ENCODE measurements around the gene PHKB.
A peak's percentile ranks its signal among the peaks of the same experiment; 100 is the strongest.

PHKB gene

DNA sequence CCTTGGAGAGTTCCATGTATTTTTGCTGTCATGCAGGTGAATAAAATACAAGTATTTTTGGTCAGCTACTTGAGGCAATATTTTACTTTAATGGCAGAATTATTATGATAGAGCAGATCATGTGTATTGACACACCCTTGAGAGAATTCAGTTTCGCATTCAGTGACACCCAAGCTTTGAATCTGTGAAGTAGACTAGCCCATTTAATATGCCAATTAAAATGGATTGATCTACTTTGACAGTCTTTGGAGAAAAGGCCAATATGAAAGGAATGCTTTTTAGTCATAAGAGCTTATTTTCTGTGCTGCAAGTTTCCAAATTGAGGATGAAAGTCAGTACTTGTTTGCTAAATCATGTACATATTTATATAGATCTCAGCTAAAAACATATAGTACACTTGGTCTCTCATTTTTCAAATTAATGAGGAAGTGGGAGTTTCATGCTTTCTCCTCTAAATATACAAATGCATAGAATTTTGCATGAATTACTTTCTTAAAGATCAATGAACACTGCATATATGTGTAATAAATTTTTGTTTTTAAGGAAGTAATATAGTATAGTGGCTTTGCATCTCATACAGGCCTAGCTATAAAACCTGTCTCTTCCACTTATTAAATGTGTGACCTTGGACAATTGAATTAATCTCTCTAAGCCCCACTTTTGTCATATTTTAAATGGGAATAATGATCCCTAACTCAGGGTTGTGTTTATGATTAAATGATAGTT, 161.5 kb downstream of the PHKB start:
- DNase-seq (ENCODE audit: low read depth, low spot score), result no peak

DNA sequence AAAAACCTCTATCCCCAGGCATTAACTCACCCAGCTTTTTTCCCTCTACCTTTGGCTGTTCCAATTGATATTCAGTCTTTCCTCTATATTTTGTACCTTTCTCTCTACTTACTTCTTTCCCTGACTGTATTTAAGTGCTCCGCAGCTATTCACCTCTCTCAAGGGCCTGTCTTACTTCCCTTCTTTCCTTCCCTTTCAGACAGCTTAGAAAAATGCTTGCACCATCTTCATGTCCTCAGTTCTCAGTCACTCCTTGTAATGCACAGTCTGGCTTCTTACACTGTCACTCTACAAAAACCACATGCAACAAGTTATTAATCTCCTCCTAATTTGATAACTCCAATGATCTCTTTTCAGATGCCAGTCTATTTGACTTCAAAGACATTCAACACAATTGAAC, 163.4 kb downstream of the PHKB start:
- DNase-seq (ENCODE audit: low read depth, low spot score), result no peak

DNA sequence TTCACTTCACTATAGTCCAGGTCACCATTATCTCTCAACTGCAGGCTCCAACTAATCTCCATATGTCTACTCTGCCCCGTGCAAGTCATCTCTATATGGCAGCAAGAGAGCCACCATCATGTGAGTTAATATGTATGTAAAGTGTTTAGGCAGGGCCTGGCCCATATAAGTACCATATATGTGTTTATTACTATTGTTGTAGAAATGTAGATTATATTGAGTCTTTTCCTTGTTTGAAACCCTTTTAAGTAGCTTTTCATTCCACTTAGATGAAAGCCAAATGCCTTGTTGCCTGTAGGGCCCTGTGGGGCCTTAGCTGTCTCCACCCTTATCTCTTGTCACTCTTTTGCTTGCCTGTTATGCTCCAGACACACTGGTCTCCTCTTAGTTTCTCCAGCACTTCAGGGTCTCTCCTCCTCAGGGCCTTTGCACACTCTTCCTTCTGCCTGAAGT, 164.0 kb downstream of the PHKB start:
- no peak for DNase-seq (ENCODE audit: low read depth, low spot score)

DNA sequence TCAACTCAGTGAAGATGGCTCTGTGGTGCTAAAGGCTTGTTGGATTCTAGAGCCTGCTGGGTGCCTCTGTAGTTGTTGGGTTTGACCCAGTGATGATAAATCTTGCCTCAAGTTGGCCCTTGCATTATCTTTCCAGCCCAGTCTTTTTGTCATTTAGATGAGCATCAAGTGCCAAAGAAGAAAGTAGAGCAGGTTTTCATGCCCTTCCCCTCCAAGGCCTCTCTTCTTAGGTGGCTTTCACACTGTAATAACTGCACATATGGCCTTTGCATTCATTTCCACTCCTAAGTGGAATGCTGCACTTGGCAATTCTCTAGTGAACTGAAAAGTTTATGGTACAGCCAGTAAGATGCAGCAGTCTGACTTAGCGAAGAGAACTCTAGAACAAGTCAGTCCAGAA, 165.1 kb downstream of the PHKB start:
- no peak for DNase-seq (ENCODE audit: low read depth, low spot score)

DNA sequence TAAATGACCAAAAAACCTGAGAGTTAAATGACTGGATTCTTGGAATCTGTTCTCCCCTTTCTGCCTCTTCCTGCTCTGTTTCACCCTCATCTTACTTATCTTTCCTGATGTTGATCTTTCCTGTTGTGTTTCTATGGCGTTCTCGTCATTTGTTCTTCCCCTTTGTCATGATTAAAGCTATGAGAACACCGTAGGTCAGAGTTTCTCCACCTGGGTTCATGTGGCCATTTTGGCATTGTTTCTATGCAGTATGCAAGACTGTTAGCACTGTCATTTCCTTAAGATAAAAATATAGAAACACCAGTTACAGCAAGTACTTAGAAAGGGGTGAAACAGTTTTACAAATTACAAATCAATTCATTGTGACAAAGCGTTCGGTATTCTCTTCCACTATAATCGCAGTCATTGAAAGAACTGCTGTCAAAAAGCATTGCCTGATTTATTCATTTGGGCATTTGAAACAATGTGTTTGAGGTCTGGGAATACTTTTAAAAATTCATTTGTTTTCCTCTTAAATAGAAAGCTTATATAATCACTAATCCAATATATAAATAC, 166.0 kb downstream of the PHKB start:
- DNase-seq (ENCODE audit: low read depth, low spot score), result no peak

DNA sequence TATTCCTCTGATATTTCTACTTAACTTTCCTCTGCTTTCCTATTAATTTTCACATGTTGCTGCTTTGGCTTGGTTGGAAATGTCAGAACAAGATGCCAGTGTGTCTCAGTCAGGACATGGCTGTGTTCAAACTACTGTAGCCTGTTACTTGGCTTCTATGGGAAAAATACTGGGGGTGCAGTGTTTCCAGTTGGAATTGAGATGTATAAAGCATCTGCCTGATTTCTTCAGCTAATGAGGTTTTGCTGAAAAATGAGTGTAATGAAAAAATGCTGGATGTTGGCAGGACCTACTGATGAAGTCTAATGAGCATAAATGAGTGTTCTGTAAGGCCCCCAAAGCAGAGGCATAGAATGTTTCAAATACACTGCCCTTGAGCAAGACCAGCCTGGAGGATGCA, 166.6 kb downstream of the PHKB start:
- no peak for DNase-seq (ENCODE audit: low read depth, low spot score)

DNA sequence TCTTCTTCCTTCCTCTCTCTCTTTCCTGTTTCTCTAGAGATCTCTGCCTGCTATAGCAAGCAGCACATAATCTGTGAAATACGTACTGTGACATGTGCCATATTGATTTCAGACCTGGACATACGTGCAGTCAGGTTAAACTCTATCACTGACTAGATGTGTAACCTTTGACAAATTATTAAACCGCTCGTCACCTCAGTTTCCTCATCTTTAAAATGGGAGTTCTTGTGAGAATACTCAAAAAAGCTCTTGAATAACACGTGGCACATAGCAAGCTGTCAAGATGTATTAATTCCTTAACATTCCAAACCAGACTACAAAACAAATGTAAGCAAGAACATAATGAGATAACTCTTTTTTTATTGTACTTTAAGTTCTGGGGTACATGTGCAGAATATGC, 170.0 kb downstream of the PHKB start:
- DNase-seq (ENCODE audit: low read depth, low spot score), result no peak

DNA sequence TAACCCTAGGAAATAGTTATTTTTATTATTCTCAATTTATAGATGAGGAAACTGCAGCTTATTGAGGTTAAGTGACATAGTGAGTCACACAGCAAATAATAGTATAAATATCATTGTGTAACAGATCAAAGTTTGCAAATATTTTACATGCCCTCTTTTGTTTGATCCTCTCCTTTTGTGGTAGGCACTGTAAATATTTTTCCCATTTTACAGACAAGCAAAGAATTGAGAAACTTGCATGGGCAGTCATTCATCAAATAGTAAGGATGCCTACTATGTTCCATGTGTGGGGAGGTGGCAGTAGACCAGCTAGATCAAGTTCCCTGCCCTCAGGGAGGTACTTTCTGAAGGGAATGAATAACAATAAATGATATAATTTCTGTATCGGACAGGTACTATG, 173.0 kb downstream of the PHKB start:
- no peak for DNase-seq (ENCODE audit: low read depth, low spot score)

DNA sequence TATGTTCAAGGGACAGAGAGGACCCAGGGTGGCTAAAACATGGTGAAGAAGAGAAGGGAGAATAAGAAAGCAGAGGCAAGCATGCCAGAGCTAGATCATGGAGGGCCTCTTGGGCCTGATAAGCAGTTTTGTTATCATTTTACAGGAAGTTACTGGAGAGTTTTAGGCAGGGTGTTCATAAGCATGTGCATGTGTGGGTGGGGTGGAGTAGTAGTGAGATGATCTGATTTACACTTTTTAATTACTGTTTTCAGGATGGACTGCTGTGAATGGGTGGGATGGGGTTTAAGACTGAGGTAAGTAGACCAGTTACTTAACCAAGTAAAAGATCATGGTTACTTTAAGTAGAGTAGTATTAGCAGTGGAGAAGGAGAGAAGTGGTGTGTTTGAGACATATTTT, 173.6 kb downstream of the PHKB start:
- no peak for DNase-seq (ENCODE audit: low read depth, low spot score)

DNA sequence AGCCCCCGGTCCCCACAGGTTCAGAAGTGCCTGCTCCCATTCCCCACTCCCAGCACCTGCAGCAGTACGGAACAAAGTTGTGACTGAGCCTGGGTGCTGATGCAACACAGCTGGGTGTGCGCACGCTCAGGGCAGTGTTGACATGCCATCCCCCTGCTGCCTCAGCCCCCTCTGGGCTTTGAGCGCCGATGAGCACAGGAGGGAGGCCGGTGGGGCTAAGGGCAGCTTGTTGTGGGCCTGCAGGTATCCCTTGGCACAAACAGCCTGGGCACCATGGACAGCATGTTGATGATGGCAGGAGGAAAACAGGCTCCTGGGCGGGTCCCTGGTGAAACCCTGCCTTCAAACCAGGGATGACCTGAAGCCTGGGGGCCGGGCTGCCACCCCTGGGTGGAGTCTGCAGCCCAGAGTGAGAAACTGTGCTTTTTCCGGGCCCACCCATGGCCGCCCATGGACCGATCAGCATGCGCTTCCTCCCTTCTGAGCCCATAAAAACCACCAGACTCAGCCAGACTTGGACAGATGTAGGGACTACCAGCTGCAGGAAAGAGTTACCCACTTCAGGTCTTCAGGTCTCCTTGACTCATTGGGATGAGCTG, 175.5 kb downstream of the PHKB start:
- DNase-seq (ENCODE audit: low read depth, low spot score), result no peak

DNA sequence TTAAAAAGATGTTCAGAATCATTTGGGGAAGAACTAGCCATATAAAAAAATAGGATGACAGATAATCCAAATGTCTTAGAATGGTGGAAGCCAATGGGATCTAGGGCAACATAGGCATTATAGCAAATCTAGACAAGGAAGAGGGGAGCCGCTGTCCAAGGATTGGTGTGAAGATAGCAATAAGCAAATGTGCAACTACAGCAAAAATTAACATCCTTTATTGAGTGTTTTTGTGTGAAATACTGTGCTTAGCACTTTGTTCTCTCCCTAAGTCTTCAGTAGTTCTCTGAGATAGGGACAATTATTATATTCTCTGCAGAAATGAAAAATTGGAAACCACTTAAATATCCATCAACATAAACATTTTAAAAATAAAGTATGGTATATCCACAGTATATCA, 177.0 kb downstream of the PHKB start:
- no peak for DNase-seq (ENCODE audit: low read depth, low spot score)

DNA sequence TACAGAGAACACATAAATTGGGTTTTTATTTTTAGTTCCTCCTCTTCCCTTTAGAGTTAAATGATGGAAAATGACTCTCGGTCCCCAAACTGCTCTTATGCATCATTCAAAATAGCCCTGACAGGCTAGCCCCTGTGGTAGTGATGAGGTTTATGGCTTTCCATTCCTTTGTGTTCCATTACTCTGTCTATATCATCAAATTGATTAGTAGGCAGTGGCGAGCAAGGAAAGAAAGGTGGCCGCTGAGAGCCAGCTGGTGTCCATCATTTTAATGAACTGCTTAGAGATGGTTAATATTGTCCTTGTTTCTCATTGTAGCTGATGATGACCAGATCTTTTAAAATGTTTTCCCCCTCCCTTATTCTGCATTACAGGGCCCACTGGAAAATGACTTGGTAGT, 179.5 kb downstream of the PHKB start:
- DNase-seq (ENCODE audit: low read depth, low spot score), result no peak

DNA sequence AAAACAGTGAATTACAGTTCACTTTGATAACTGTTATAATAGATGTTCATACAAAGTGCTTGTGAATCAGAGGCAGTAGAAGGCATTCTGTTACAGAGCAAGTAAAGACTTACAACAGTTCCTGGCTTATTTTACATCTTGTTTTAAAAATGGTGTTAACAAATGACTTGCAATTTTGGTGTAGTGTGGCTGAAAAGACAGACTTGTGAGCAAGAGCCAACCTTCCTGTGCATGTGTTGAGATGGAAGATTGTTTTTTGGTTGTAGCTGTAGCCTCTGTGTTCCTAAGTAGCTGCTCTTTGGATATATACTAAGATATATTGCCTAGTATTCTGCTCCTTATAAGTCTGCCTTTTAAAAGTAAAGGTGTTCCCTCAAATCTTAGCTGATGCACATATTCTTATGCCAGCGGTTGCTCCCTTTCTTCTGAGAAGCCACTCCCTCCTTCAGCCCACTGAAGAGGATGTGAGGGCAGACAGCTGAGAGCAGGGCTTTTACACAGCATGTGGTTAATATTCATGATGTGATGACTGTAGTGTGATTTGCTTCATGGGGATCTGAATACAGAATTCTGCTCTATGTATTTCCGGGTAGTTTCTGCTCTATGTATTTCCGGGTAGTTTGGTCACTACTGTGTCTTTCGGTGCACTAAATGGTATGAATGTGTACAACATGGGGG, 182.3 kb downstream of the PHKB start:
- peak; percentile 8 for DNase-seq (ENCODE audit: low read depth, low spot score)

DNA sequence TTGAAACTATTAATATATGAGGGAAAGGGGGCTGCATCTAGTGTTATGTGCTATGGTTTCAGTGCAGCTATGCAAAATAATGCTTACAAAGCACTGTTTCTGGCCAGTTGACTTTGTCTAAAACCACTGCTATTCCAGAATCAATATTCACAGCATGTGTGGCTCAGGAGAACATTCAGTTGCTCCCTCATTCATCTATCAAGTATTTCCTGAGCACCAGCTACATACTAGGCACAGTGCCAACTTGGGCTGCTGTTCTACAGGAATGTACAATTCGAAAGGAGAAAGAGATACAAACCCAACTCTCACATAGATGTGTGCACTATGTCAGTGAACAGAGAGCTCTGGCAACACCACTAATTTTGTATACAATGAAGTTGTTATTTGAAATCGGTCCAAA, 183.0 kb downstream of the PHKB start:
- DNase-seq (ENCODE audit: low read depth, low spot score), result peak; percentile 84

DNA sequence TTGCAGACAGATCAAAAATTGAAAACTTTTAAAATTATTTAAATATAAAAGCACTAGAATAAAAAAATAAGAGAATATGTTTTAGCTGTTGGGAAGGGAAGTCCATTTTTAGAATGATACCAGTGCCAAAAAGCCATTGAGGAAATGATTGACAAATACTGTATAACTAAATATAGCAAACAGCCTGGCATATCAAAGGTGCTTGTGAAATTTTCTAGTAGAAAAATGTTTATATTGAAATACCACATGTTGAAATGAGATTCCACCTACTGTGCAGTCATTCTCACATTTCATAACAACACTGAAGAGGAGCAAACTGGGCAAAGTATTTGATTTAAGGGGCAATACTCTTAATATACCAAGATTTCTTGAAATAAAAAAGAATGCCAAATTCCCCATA, 183.5 kb downstream of the PHKB start:
- DNase-seq (ENCODE audit: low read depth, low spot score), result no peak

DNA sequence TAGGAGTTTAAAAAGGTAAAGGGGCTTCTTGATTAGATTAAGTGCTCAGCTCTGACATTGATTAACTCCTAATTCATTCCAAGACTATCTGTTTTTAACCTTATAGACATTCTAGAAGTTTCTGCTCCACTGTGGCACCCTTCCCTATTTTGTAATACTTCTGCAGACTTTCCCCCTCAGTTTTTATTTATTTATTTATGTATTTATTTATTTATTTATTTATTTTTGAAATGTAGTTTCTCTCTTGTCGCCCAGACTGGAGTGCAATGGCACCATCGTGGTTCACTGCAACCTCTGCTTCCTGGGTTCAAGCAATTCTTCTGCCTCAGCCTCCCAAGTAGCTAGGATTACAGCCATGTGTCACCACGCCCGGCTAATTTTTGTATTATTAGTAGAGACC, 185.8 kb downstream of the PHKB start:
- DNase-seq (ENCODE audit: low read depth, low spot score), result no peak

DNA sequence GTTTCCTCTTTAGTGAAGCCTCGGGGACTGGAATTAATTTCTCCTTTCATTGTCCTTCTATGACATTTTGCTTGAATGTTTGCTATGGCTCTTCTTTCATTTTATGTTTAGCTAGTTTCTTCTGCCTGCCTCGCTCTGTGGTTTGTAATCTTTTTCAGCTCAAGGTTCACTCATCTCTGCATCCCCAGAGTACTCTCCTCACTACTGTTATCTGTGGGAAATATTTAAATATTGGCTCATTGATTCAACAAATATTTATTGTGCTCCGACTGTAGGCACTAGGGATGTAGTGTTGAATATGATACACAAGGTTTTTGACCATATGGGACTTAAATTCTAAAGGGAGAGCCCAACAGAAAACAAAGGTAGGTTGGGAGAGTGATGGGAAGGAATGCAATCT, 195.9 kb downstream of the PHKB start:
- no peak for DNase-seq (ENCODE audit: low read depth, low spot score)

DNA sequence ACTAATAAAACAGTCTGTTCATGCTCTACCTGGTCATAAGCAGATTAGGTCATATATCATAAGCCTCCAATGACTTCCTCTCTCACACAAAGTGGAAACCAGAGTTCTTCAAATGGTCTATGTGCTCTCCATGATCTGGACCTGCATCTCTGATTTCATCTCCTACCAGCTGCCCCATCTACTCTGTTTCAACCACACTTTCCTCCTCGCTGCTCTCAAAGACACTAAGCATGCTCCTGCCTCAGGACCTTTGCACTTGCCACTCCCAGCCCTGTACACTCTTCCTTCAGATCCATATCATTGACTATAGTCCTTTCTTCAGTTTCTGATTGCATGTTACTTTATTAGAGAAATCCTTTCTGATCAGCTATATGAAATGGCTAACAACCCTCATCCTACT, 196.8 kb downstream of the PHKB start:
- no peak for DNase-seq (ENCODE audit: low read depth, low spot score)

DNA sequence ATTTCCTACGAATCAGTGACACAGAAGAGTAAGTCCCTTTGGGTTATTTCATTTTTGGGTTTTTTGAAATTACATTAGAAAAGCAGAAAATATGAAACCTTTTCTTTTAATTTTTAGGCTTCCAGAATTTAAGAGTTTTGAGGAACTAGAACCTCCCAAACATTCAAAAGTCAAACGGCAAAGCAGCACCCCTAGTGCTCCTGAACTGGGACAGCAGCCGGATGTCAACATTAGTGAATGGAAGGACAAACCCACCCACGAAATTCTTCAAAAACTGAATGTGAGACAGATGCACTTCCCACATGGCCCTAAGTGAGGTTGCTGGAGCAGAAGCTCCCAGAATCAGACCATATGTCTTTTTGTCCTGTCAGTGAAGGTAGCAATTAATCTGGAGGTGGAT, 199.4 kb downstream of the PHKB start:
- DNase-seq (ENCODE audit: low read depth, low spot score), result no peak

DNA sequence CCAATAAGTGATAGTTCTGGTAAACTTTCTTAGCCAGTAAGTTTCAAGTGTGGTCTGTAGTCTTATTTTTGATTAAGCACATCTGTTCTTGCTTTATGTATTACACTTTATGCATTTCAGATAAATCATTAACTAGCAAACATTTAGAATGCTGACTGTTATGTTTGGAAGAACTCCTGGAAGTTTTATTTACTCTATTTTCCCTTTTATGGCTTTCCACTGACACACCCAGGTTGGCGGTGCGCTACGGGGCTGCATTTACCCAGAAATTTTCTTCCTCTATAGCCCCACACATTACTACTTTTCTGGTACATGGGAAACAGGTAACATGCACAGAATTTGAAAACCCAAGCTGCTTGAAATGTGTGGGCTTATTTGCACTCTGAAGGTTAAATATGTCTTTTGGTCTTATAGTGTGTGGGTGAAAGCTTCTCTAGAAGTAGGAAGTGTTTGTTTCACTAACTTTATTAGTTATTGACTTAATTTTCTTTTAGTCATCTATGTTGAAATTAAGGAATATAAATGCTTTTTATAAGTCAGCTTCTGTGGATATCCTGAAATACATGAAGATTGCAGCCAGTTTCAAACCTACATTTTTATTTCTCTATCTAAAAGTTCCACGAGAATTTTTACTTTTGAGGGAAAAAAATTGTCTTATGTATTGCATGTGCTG, 203.7 kb downstream of the PHKB start:
- DNase-seq (ENCODE audit: low read depth, low spot score), result no peak

DNA sequence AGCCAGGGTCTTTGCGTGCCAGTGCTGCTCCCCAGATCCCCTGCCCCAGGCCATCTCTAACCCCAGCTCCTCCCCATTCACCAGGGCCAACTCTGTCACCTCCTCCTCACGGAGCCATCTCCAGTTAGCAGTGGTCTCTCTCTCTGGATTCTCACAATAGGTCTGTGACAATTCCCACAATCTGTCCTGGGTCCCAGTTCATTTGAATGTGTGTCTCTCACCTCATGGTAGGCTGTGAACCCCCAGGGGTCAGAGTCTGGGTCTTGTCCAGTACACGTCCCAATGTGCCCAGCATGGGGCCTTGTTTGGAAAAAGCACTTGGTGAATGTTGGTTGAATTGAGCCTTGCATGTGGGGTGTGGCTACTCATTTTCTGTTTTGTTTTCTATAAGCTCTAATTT, 205.3 kb downstream of the PHKB start:
- DNase-seq (ENCODE audit: low read depth, low spot score), result no peak

DNA sequence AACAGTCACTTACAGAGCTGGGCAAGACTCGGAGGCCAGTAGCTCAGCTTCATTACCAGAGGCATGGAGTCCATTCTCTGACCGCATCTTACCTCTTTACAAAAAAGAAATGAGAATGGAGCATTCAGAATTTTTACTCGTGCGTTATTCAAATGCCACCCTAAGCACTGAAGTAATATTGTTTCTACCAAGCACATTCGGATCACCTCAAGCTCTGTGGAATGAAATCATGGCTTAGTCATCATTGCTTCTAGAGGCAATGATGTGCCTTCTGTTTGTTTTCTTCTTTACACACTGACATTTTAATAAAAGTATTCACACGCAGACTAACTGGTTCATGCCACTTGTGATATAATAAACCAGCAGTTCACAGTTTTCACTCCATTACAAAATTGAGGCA, 206.8 kb downstream of the PHKB start:
- DNase-seq (ENCODE audit: low read depth, low spot score), result peak; percentile 56
